Fibroblast of lung (primary cell): ENCODE data around the gene ZFYVE26. TPM values are rescaled to one million over a fixed set of nuclear protein-coding genes. Genes with fewer than 3 reads are reported as not detected.

Experiments used
- DNase-seq, 2 donors: peaks; one replicate each; pipeline versions ENCODE4 v3.0.0 to v3.0.0-alpha.2; 2010; ENCODE audit warnings: low read depth in 2 of 2
- H2AFZ ChIP-seq: 2 replicates; pipeline ENCODE4 v1.5.1; 2012; ENCODE audit warnings: low read length, control low read depth, inconsistent platforms
- H3K27ac ChIP-seq: 2 replicates; pipeline ENCODE4 v1.5.1; 2011; ENCODE audit warnings: low read length, control low read depth; ENCODE audit not compliant: insufficient read depth
- H3K27me3 ChIP-seq: 2 replicates; pipeline ENCODE4 v1.5.1; 2011; ENCODE audit warnings: mild to moderate bottlenecking, low read length; ENCODE audit not compliant: control insufficient read depth, insufficient read depth
- H3K36me3 ChIP-seq: 2 replicates; pipeline ENCODE4 v1.5.1; 2011; ENCODE audit warnings: low read length; ENCODE audit not compliant: control insufficient read depth, insufficient read depth
- H3K4me1 ChIP-seq: 2 replicates; pipeline ENCODE4 v1.5.1; 2011; ENCODE audit warnings: low read length; ENCODE audit not compliant: control insufficient read depth, insufficient read depth; ENCODE audit errors: extremely low read depth
- H3K4me2 ChIP-seq: 2 replicates; pipeline ENCODE4 v1.5.1; 2011; ENCODE audit warnings: low read length, control low read depth; ENCODE audit not compliant: insufficient read depth; ENCODE audit errors: extremely low read depth
- H3K4me3 ChIP-seq, 4 experiments: fragments of 200-600 bp in 1 of 4; sonication (generic) in 1 of 4; replicated peaks in 1 of 4; 2 replicates each; pipeline ENCODE4 v1.5.1; 2011 to 2016; ENCODE audit warnings: low read length in 4 of 4, low read depth in 3 of 4, mild to moderate bottlenecking in 3 of 4, control low read depth in 2 of 4, inconsistent platforms in 1 of 4, mixed read lengths in 1 of 4; ENCODE audit not compliant: insufficient read depth in 1 of 4; ENCODE audit errors: control extremely low read depth in 1 of 4
- H3K79me2 ChIP-seq: 2 replicates; pipeline ENCODE4 v1.5.1; 2012; ENCODE audit warnings: mild to moderate bottlenecking, low read length, inconsistent platforms; ENCODE audit not compliant: control insufficient read depth, insufficient read depth
- H3K9ac ChIP-seq: 2 replicates; pipeline ENCODE4 v1.5.1; 2011; ENCODE audit warnings: mild to moderate bottlenecking, low read length, control low read depth; ENCODE audit not compliant: insufficient read depth
- H3K9me3 ChIP-seq: 2 replicates; pipeline ENCODE4 v1.5.1; 2012; ENCODE audit warnings: low read depth, low read length; ENCODE audit not compliant: control insufficient read depth, insufficient read depth
- H4K20me1 ChIP-seq: 2 replicates; pipeline ENCODE4 v1.5.1; 2011; ENCODE audit warnings: low read length; ENCODE audit not compliant: control insufficient read depth, insufficient read depth; ENCODE audit errors: extremely low read depth
- CTCF ChIP-seq, 2 donors: IDR thresholded peaks in 1 of 2; conservative IDR thresholded peaks in 1 of 2; 1 replicate in 1 of 2; 2 replicates in 1 of 2; pipeline ENCODE4 v1.5.1; 2011 to 2012; ENCODE audit warnings: low read length in 2 of 2, control low read depth in 1 of 2, inconsistent platforms in 1 of 2, low read depth in 1 of 2, mild to moderate bottlenecking in 1 of 2
- EZH2 ChIP-seq: IDR thresholded peaks from 2 replicates; pipeline ENCODE4 v1.5.1; 2012; ENCODE audit warnings: low read length, control low read depth, mild to moderate bottlenecking; ENCODE audit errors: missing control alignments
- polyA plus RNA-seq, 2 donors: library from polyadenylated mRNA; depleted of rRNA in 1 of 2; stranded (reverse) in 1 of 2; unstranded in 1 of 2; fragments of >200 nt; gene quantifications; 2 replicates each; pipeline ENCODE4 v1.2.1, GENCODE V29; 2011 to 2012; ENCODE audit warnings: missing spikeins in 1 of 2
- total RNA-seq: library from RNA; depleted of rRNA; stranded (reverse); fragments of >200 nt; gene quantifications from 2 replicates; pipeline ENCODE4 v1.2.1, GENCODE V29; 2014

Gene ZFYVE26
- total and polyA plus RNA-seq, 2 donors (not counting 1 experiment from before 2014, with no cell fraction given): 8.4 to 18.7 TPM

GRCh38 chr14:67698179-67698578, 118.2 kb downstream of the ZFYVE26 start:
- Histone ChIP-seq H3K4me1 (peaks cover 5% of the 10 kb centered on the region), H3K4me3 (no peak overlapping the region), H3K9ac (no peak overlapping the region), H3K27me3 (no peaks in the 10 kb centered on the region), H3K4me2 (no peak overlapping the region), H4K20me1 (no peaks in the 10 kb centered on the region), H3K27ac (no peak overlapping the region), H3K9me3 (no peaks in the 10 kb centered on the region), H3K36me3 (no peaks in the 10 kb centered on the region), H3K79me2 (peaks cover 12% of the 10 kb centered on the region), H2AFZ (no peak overlapping the region)
- TF ChIP-seq CTCF (conservative IDR thresholded peaks at IDR 0.05 in 1 of 2, IDR thresholded peaks at IDR 0.05 in 1 of 2; ENCODE audit: low read depth in 1 of 2, low read length in 2 of 2) (no peak), EZH2 (no peak)
- no peak for DNase-seq

- no peaks in the 10 kb centered on the region for H3K9me3 ChIP-seq
- no peak overlapping the region for H3K27ac ChIP-seq
- TF ChIP-seq EZH2: no peak
- no peak for TF ChIP-seq CTCF (conservative IDR thresholded peaks at IDR 0.05 in 1 of 2, IDR thresholded peaks at IDR 0.05 in 1 of 2; ENCODE audit: low read depth in 1 of 2, low read length in 2 of 2)
- no peak overlapping the region for H3K4me2 ChIP-seq
- no peak overlapping the region for H3K4me3 ChIP-seq
- no peaks in the 10 kb centered on the region for H4K20me1 ChIP-seq
- no peak for DNase-seq
- no peak overlapping the region for H3K9ac ChIP-seq
- H3K79me2 ChIP-seq: peaks cover 23% of the 10 kb centered on the region
- peaks cover 4% of the 10 kb centered on the region for H3K36me3 ChIP-seq
- H2AFZ ChIP-seq: no peak overlapping the region
- no peaks in the 10 kb centered on the region for H3K27me3 ChIP-seq
- peaks cover 8% of the 10 kb centered on the region for H3K4me1 ChIP-seq
These were observed 119.4 kb downstream of the ZFYVE26 start for GRCh38 chr14:67697006-67697405.

Other genes with a start within 250 kb of the ZFYVE26 start
- gene PIGH, start 216.3 kb downstream of the ZFYVE26 start, total RNA-seq: 12.7 and 20.8 TPM in 2 replicates
- gene PIGH, start 216.3 kb downstream of the ZFYVE26 start, polyA plus RNA-seq: 14.2 and 15.6 TPM in 2 replicates
- 2.3 and 8.4 TPM in 2 replicates for gene ARG2, start 196.7 kb downstream of the ZFYVE26 start, total RNA-seq
- gene ARG2, start 196.7 kb downstream of the ZFYVE26 start, polyA plus RNA-seq: 1.9 and 3.2 TPM in 2 replicates
- gene VTI1B, start 142.0 kb downstream of the ZFYVE26 start, total RNA-seq: 63.7 and 67.9 TPM in 2 replicates
- 88.9 and 89.8 TPM in 2 replicates for gene VTI1B, start 142.0 kb downstream of the ZFYVE26 start, polyA plus RNA-seq
- 96.8 and 174 TPM in 2 replicates for gene RDH11, start 120.8 kb downstream of the ZFYVE26 start, total RNA-seq
- 135 and 151 TPM in 2 replicates for gene RDH11, start 120.8 kb downstream of the ZFYVE26 start, polyA plus RNA-seq
- not detected in 2 replicates for gene RDH12, start 114.7 kb downstream of the ZFYVE26 start, total RNA-seq
- gene RDH12, start 114.7 kb downstream of the ZFYVE26 start, polyA plus RNA-seq: not detected in 2 replicates
- 13.1 and 16.3 TPM in 2 replicates for gene RAD51B, start 3.2 kb upstream of the ZFYVE26 start, total RNA-seq
- 4.6 and 7.9 TPM in 2 replicates for gene RAD51B, start 3.2 kb upstream of the ZFYVE26 start, polyA plus RNA-seq